Measurements from ENCODE around the gene PHYH. TPM values are rescaled to one million over a fixed set of nuclear protein-coding genes. Genes with fewer than 3 reads are reported as not detected.

The PHYH gene
- total RNA-seq, 4 donors from 2014 or later: 16.1 to 90.1 (median 49.2) TPM

GRCh38 chr10:13233358-13233757 lies 66.5 kb downstream of the PHYH start:
- Histone ChIP-seq H3K36me3 (no peaks in the 10 kb centered on the region), H3K4me3 (no peak overlapping the region), H3K27me3 (peaks cover 7% of the 10 kb centered on the region), H3K4me1 (no peaks in the 10 kb centered on the region), H3K9me3 (no peaks in the 10 kb centered on the region), H3K27ac (no peak overlapping the region)
- no peak for DNase-seq
- in situ Hi-C loops (cut with MboI; ENCODE audit: low pct_ligation_motif_present in 1 of 4, low pct_unique_long_range_greater_than_20kb in 1 of 4, low sequenced_read_pairs in 3 of 4) (no loop called here), intact Hi-C loops (cut with DNase I; ENCODE audit: low total_unique reads) (no loop called here)
- WGBS, 2 donors (ENCODE audit: low coverage in 1 of 2): 64% methylated on average over 14 of the region's 14 CpGs; no CpG with 5 or more reads in 1 of the 2 donors
- TF ChIP-seq CTCF (IDR thresholded peaks at IDR 0.05) (no peak), POLR2A (IDR thresholded peaks at IDR 0.05) (no peak), EP300 (IDR thresholded peaks at IDR 0.05; ENCODE audit: low read depth) (no peak), POLR2AphosphoS5 (IDR thresholded peaks at IDR 0.05) (no peak)

- no peaks in the 10 kb centered on the region for H3K9me3 ChIP-seq
- TF ChIP-seq POLR2AphosphoS5 (IDR thresholded peaks at IDR 0.05): no peak
- TF ChIP-seq CTCF (IDR thresholded peaks at IDR 0.05): no peak
- TF ChIP-seq EP300 (IDR thresholded peaks at IDR 0.05; ENCODE audit: low read depth): no peak
- no peak for TF ChIP-seq POLR2A (IDR thresholded peaks at IDR 0.05)
- H3K27ac ChIP-seq: no peak overlapping the region
- WGBS, 2 donors (ENCODE audit: low coverage in 1 of 2): 92% methylated on average over 6 of the region's 6 CpGs; no CpG with 5 or more reads in 1 of the 2 donors
- intact Hi-C loops (cut with DNase I; ENCODE audit: low total_unique reads) (no loop called here), in situ Hi-C loops (cut with MboI; ENCODE audit: low pct_ligation_motif_present in 1 of 4, low pct_unique_long_range_greater_than_20kb in 1 of 4, low sequenced_read_pairs in 3 of 4) (no loop called here)
- no peak overlapping the region for H3K4me3 ChIP-seq
- no peaks in the 10 kb centered on the region for H3K4me1 ChIP-seq
- no peak for DNase-seq
- H3K36me3 ChIP-seq: no peaks in the 10 kb centered on the region
- H3K27me3 ChIP-seq: peaks cover 7% of the 10 kb centered on the region
These were observed 68.1 kb downstream of the PHYH start for GRCh38 chr10:13231808-13232207.

- Histone ChIP-seq H3K27me3 (peaks cover 7% of the 10 kb centered on the region), H3K4me3 (no peak overlapping the region), H3K36me3 (no peaks in the 10 kb centered on the region), H3K9me3 (no peaks in the 10 kb centered on the region), H3K27ac (no peak overlapping the region), H3K4me1 (no peaks in the 10 kb centered on the region)
- in situ Hi-C loops (cut with MboI; ENCODE audit: low pct_ligation_motif_present in 1 of 4, low pct_unique_long_range_greater_than_20kb in 1 of 4, low sequenced_read_pairs in 3 of 4) (no loop called here), intact Hi-C loops (cut with DNase I; ENCODE audit: low total_unique reads) (no loop called here)
- no peak for DNase-seq
- 61 to 74% methylated on average over 4 to 9 of the region's 9 CpGs for WGBS, 2 donors (ENCODE audit: low coverage in 1 of 2)
- no peak for TF ChIP-seq POLR2AphosphoS5 (IDR thresholded peaks at IDR 0.05)
- no peak for TF ChIP-seq POLR2A (IDR thresholded peaks at IDR 0.05)
- no peak for TF ChIP-seq CTCF (IDR thresholded peaks at IDR 0.05)
- no peak for TF ChIP-seq EP300 (IDR thresholded peaks at IDR 0.05; ENCODE audit: low read depth)
These were observed 68.7 kb downstream of the PHYH start for GRCh38 chr10:13231190-13231589.

Other genes starting within 250 kb of the PHYH start
- gene OPTN, start 199.9 kb downstream of the PHYH start, total RNA-seq: 10 to 100 TPM; 39.2 to 74.8 (median 66.3) TPM
- gene MCM10, start 138.5 kb downstream of the PHYH start, total RNA-seq: under 1 TPM; 0.41 to 0.75 (median 0.62) TPM
- gene UCMA, start 65.7 kb downstream of the PHYH start, total RNA-seq: not detected
- gene SEPHS1, start 48.2 kb upstream of the PHYH start, total RNA-seq: 10 to 100 TPM; 14.6 to 44.6 (median 28.5) TPM
- gene BEND7, start 228.9 kb upstream of the PHYH start, total RNA-seq: 10 to 100 TPM; 16.1 to 41.4 (median 31.0) TPM

Data from transverse colon (tissue), 4 donors.